Mesendoderm (in vitro differentiated cells): ENCODE data around the gene ARF6.

Experiments
- DNase-seq: peaks from one replicate; pipeline ENCODE4 v3.0.0; 2013
- H2AK5ac ChIP-seq: 2 replicates; pipeline ENCODE4 v1.6.1; 2013; ENCODE audit warnings: low read length, inconsistent platforms
- H2BK120ac ChIP-seq: 2 replicates; pipeline ENCODE4 v1.6.1; 2013; ENCODE audit warnings: low read depth, mild to moderate bottlenecking, low read length, moderate library complexity, mixed read lengths
- H2BK15ac ChIP-seq: replicated peaks from 2 replicates; pipeline ENCODE4 v1.6.1; 2013; ENCODE audit warnings: low read depth, mild to moderate bottlenecking, moderate library complexity
- H2BK5ac ChIP-seq: 2 replicates; pipeline ENCODE4 v1.6.1; 2013; ENCODE audit warnings: low read length, inconsistent platforms
- H3K18ac ChIP-seq: 2 replicates; pipeline ENCODE4 v1.6.1; 2013; ENCODE audit warnings: mild to moderate bottlenecking, low read length, mixed read lengths
- H3K23ac ChIP-seq: one replicate; pipeline ENCODE4 v1.6.1; 2013; ENCODE audit warnings: low read length
- H3K27ac ChIP-seq: 2 replicates; pipeline ENCODE4 v1.5.1; 2013; ENCODE audit warnings: low read depth, mild to moderate bottlenecking, inconsistent platforms, low read length, moderate library complexity
- H3K27me3 ChIP-seq: 2 replicates; pipeline ENCODE4 v1.6.1; 2013; ENCODE audit warnings: low read length, control low read depth, mild to moderate bottlenecking, inconsistent platforms; ENCODE audit not compliant: insufficient read depth, poor library complexity
- H3K36me3 ChIP-seq: 2 replicates; pipeline ENCODE4 v1.6.1; 2013; ENCODE audit warnings: low read length, inconsistent platforms; ENCODE audit not compliant: control insufficient read depth, insufficient read depth
- H3K4ac ChIP-seq: one replicate; pipeline ENCODE4 v1.6.1; 2013; ENCODE audit warnings: low read depth, mild to moderate bottlenecking, low read length, moderate library complexity
- H3K4me1 ChIP-seq: 2 replicates; pipeline ENCODE4 v1.6.1; 2013; ENCODE audit warnings: low read depth, low read length, inconsistent platforms; ENCODE audit not compliant: control insufficient read depth
- H3K4me2 ChIP-seq: 2 replicates; pipeline ENCODE4 v1.6.1; 2013; ENCODE audit warnings: low read length
- H3K4me3 ChIP-seq: 2 replicates; pipeline ENCODE4 v1.5.1; 2013; ENCODE audit warnings: mild to moderate bottlenecking, low read length
- H3K56ac ChIP-seq: one replicate; pipeline ENCODE4 v1.6.1; 2013; ENCODE audit warnings: low read length
- H3K79me1 ChIP-seq: 2 replicates; pipeline ENCODE4 v1.6.1; 2013; ENCODE audit warnings: low read length, inconsistent platforms
- H3K79me2 ChIP-seq: 2 replicates; pipeline ENCODE4 v1.6.1; 2013; ENCODE audit warnings: mild to moderate bottlenecking, low read length; ENCODE audit not compliant: control insufficient read depth, insufficient read depth
- H3K9ac ChIP-seq: 2 replicates; pipeline ENCODE4 v1.6.1; 2013; ENCODE audit warnings: low read length, inconsistent platforms
- H4K5ac ChIP-seq: one replicate; pipeline ENCODE4 v1.6.1; 2013; ENCODE audit warnings: low read length
- H4K8ac ChIP-seq: one replicate; pipeline ENCODE4 v1.6.1; 2013; ENCODE audit warnings: low read depth, mild to moderate bottlenecking, control low read depth, low read length, moderate library complexity
- WGBS: extraction: QIAGEN DNeasy Blood & Tissue Kit; methylation state at CpG from one replicate; pipeline ENCODE4 v1.1.7; 2013; ENCODE audit warnings: low lambda C conversion rate, missing lambda C conversion rate; ENCODE audit not compliant: insufficient coverage; ENCODE audit errors: extremely low coverage; 5-methylcytosine and 5-hydroxymethylcytosine counted together

ARF6 gene

DNA sequence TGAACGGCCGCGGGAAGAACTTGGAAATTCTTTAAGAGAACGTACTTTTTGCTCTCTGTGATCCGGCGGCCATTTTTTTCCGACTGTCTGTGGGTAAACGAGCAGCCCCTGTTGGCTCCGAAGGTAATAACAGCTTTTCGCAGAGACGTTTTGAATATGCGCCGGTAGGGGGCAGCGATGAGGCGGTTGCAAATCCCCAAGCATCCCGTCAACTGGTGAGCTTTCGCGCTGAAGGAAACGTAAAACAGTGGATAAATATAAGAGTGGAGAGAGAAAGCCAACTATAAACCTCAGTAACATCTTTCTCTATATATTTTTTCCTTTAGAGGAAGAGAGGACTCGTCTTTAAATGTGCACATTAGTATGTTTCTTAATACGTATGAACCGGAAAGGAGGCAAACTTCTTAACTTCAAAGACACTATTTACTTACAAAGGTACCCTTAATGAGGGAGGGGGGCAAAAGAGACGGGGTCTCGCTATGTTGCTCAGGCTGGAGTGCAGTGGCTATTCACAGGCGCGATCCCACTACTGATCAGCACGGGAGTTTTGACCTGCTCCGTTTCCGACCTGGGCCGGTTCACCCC, 30.7 kb upstream of the ARF6 start:
- Histone ChIP-seq H3K79me2 (no peaks in the 10 kb centered on the region), H3K4me1 (no peaks in the 10 kb centered on the region), H2BK15ac (no peak overlapping the region), H4K8ac (no peak overlapping the region), H3K18ac (peak overlapping the region; percentile 78), H3K4me2 (peak overlapping the region; percentile 100), H4K5ac (no peak overlapping the region), H2BK5ac (peak overlapping the region; percentile 97), H3K36me3 (no peaks in the 10 kb centered on the region), H3K9ac (peak overlapping the region; percentile 99), H2AK5ac (no peak overlapping the region), H3K56ac (peak overlapping the region; percentile 100), H3K4ac (no peak overlapping the region), H2BK120ac (no peak overlapping the region), H3K4me3 (peak overlapping the region; percentile 98), H3K27ac (peak overlapping the region; percentile 93), H3K23ac (no peak overlapping the region), H3K27me3 (no peaks in the 10 kb centered on the region), H3K79me1 (no peaks in the 10 kb centered on the region)
- no CpG with 5 or more reads among the region's 30 CpGs for WGBS
- DNase-seq, result peak; percentile 92

- WGBS, result no CpG with 5 or more reads among the region's 9 CpGs
- Histone ChIP-seq H3K79me1 (no peaks in the 10 kb centered on the region), H2BK5ac (no peak overlapping the region), H4K8ac (no peak overlapping the region), H4K5ac (no peak overlapping the region), H3K23ac (no peak overlapping the region), H2AK5ac (no peak overlapping the region), H3K9ac (peak overlapping the region; percentile 70), H3K27me3 (no peaks in the 10 kb centered on the region), H3K4ac (peak overlapping the region; percentile 70), H3K18ac (no peak overlapping the region), H3K4me2 (peak overlapping the region; percentile 59), H3K4me1 (no peaks in the 10 kb centered on the region), H2BK15ac (no peak overlapping the region), H3K79me2 (no peaks in the 10 kb centered on the region), H3K36me3 (no peaks in the 10 kb centered on the region), H3K4me3 (peak overlapping the region; percentile 44), H3K27ac (no peak overlapping the region), H3K56ac (peak overlapping the region; percentile 84), H2BK120ac (no peak overlapping the region)
- DNase-seq, result peak; percentile 63
These were observed 29.2 kb upstream of the ARF6 start for GRCh38 chr14:49863487-49864281.

DNA sequence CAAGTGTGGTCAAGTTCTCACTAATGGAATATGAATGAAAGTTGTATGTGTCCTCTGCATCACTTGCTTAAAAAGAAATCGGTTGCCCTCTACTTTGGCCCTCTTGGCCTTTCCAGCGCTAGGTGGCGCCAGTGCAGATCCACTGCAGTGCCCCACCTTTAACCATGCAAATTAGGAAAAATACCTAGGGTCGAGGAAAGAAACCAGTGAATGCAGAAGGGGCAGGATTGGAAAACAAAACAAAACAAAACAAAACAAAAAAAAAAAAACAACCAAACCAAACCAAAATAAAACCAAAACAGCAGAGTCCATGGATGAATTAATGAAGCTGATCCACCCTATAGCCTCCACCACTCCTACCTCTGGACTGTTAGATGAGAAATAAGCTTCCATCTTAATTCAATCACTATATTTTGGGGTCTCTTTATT, 27.4 kb upstream of the ARF6 start:
- no peaks in the 10 kb centered on the region for H3K79me2 ChIP-seq
- no peak overlapping the region for H3K4ac ChIP-seq
- H3K79me1 ChIP-seq, result no peaks in the 10 kb centered on the region
- no peak overlapping the region for H3K56ac ChIP-seq
- no peak overlapping the region for H2BK15ac ChIP-seq
- no peak overlapping the region for H2BK5ac ChIP-seq
- no peak overlapping the region for H2AK5ac ChIP-seq
- no CpG with 5 or more reads among the region's 4 CpGs for WGBS
- H3K18ac ChIP-seq, result no peak overlapping the region
- no peak overlapping the region for H4K8ac ChIP-seq
- DNase-seq, result peak; percentile 77
- H3K4me1 ChIP-seq, result no peaks in the 10 kb centered on the region
- no peak overlapping the region for H3K4me3 ChIP-seq
- H3K27me3 ChIP-seq, result no peaks in the 10 kb centered on the region
- no peak overlapping the region for H3K9ac ChIP-seq
- no peak overlapping the region for H3K27ac ChIP-seq
- no peak overlapping the region for H3K4me2 ChIP-seq
- no peaks in the 10 kb centered on the region for H3K36me3 ChIP-seq
- no peak overlapping the region for H3K23ac ChIP-seq
- H2BK120ac ChIP-seq, result no peak overlapping the region
- no peak overlapping the region for H4K5ac ChIP-seq

DNA sequence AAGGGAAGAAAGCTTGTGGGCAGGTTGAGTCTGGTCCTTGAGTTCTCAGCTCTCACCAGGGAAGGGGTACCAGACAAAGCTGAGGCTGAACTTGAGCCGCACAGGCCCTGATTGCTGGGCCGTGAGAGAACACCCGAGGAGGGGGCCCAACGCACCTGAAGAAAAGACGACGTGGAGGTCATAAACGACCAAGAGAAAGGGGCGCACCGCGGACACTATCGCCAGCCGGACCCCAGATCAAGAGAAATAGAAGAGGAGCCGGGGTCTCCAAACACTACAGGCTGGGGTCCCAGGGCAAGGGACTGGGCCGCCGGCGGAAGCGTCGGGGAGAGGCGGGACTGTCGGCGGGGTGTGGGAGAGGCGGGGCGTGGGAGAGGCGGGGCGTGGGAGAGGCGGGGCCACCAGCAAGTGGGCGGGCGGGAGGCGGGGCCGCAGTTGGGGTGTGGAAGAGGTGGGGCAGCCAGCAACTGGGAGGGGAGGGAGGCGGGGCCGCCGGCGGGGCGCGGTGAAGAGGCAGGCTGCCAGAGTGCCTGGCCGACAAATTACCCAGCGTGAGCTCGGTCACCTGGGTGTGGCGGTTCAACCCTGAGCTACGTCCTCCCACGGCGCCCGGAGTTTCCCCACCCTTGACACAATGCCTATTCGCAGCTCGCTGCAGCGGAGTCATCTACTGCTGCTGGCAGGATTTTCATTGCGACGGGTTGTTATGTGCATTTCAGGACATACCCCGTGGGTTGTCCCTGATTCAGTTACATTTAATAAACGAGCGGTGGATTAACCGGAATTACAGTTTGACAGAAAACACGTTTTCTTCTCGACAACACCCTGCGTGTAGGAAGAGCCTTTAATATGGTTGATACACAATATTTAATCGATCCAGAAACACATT, 24.8 kb upstream of the ARF6 start:
- no peak overlapping the region for H4K8ac ChIP-seq
- H3K9ac ChIP-seq, result peak overlapping the region; percentile 85
- H3K27me3 ChIP-seq, result no peaks in the 10 kb centered on the region
- peak overlapping the region; percentile 93 for H3K4ac ChIP-seq
- no peaks in the 10 kb centered on the region for H3K79me2 ChIP-seq
- H4K5ac ChIP-seq, result no peak overlapping the region
- H2AK5ac ChIP-seq, result no peak overlapping the region
- H3K23ac ChIP-seq, result no peak overlapping the region
- no CpG with 5 or more reads among the region's 57 CpGs for WGBS
- DNase-seq, result peak; percentile 97
- peak overlapping the region; percentile 44 for H3K4me3 ChIP-seq
- no peaks in the 10 kb centered on the region for H3K36me3 ChIP-seq
- H3K79me1 ChIP-seq, result no peaks in the 10 kb centered on the region
- H3K56ac ChIP-seq, result peak overlapping the region; percentile 91
- H3K27ac ChIP-seq, result peak overlapping the region; percentile 49
- no peak overlapping the region for H2BK120ac ChIP-seq
- H3K4me2 ChIP-seq, result peak overlapping the region; percentile 56
- peak overlapping the region; percentile 47 for H2BK5ac ChIP-seq
- no peaks in the 10 kb centered on the region for H3K4me1 ChIP-seq
- peak overlapping the region; percentile 99 for H3K18ac ChIP-seq
- no peak overlapping the region for H2BK15ac ChIP-seq

DNA sequence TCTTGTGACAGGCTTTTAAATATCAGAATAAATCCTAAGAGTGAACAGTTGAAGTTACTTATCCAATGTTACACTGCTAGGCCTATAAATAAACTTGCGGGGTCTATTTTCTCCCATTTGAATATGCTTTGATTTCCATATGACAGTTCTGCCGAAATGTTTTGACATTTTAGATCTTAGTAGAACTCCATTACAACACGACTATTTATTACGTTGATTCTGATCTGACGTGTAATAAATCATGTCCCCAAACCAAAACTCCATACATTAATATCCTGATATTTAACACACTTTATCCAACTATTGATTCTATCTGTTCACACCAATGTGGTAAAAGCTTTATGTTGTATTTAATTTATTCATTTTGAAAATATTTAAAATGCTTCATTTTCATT, 24.2 kb upstream of the ARF6 start:
- Histone ChIP-seq H4K5ac (no peak overlapping the region), H2BK5ac (no peak overlapping the region), H3K56ac (no peak overlapping the region), H3K4me3 (no peak overlapping the region), H3K36me3 (no peaks in the 10 kb centered on the region), H3K27ac (no peak overlapping the region), H3K27me3 (no peaks in the 10 kb centered on the region), H2AK5ac (no peak overlapping the region), H3K4me1 (no peaks in the 10 kb centered on the region), H3K23ac (no peak overlapping the region), H3K4me2 (peak overlapping the region; percentile 56), H2BK120ac (no peak overlapping the region), H3K9ac (no peak overlapping the region), H4K8ac (no peak overlapping the region), H3K79me2 (no peaks in the 10 kb centered on the region), H3K4ac (no peak overlapping the region), H3K18ac (no peak overlapping the region), H3K79me1 (no peaks in the 10 kb centered on the region), H2BK15ac (no peak overlapping the region)
- no peak for DNase-seq
- WGBS, result 100% methylated on average over 3 of the region's 5 CpGs
